GM19240 (cell line): Measurements from ENCODE around the gene OR6S1.
"Not testable (repeated sequence)": the region's sequence is repeated elsewhere in the genome, so short reads cannot be mapped to it uniquely, and the experiment has no call there.

Experiments used
- DNase-seq: peaks from one replicate; pipeline ENCODE4 v3.0.0; 2011; ENCODE audit warnings: low spot score; ENCODE audit not compliant: insufficient read length

Gene OR6S1

GRCh38 chr14:20631880-20632389 is 9.6 kb downstream of the OR6S1 start:
- no peak for DNase-seq

- DNase-seq, result no peak
Measured at GRCh38 chr14:20631023-20631879, 10.2 kb downstream of the OR6S1 start.

- no peak for DNase-seq
Measured at GRCh38 chr14:20630340-20631022, 11.0 kb downstream of the OR6S1 start.

GRCh38 chr14:20628063-20628854 is 13.2 kb downstream of the OR6S1 start:
- DNase-seq, result no peak

DNA sequence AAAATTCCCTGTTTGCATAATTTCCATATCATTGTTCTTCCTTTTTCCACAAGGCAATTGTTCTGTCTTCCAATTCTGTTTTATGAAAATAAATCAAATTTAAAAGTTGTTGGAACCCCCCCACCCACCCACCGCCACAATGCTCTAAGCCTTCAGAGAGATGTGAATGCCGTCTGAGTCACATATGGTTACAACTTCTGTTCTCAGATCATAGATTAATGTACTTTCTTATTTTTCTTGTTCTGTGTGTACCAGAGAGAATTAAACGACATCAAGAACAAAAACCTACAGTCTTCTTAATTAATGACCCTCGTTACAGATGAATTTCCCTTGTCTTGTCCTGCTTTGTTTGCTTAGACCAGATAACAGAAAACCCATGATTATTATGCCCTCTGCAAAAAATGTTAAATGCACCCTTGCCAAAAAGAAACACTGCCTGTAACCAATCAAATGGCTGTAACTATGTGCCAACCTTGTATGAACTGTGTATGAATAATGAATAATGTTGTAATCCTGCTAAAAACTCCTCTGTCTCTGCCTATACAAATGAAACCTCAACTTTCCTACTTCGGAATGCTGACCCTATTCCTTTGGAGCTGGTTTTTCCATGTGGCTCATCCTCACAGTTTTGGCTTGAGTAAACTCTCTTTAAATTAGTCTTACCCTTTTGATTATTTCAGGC is 14.0 kb downstream of the OR6S1 start:
- DNase-seq, result no peak

DNA sequence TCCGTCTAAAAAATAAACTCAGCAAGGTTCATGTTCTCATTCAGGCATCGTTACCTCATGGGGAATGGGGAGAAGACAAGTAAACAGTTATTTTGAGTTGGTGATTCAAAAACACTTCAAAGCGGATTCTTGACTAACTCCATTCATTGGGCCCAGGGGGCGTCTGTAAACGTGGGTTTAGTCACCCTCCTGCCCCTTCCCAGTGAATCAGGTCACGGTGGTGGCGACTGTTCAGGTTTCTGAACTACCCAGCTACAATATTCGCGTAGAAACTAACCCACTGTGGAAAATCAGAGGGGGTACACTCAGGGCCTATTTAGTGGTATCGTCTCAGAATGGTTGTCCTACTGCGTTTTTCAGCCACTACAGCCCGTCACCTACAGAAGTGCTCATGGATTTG is 15.2 kb downstream of the OR6S1 start:
- no peak for DNase-seq

GRCh38 chr14:20624495-20625070 is 16.9 kb downstream of the OR6S1 start:
- DNase-seq, result no peak

DNA sequence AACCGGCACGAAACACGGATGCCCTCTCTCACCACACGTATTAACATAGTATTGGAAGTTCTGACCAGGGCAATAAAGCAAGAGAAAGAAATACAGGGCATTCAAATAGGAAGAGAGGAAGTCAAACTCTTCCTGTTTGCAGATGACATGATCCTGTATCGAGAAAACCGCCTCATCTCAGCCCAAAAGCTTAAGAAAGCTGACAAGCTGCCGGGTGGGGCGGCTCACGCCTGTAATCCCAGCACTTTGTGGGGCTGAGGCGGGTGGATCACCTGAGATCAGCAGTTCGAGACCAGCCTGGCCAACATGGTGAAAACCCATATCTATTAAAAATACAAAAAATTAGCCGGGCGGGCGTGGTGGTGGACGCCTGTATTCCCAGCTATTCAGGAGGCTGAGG is 17.7 kb downstream of the OR6S1 start:
- no peak for DNase-seq

GRCh38 chr14:20622816-20623291 is 18.6 kb downstream of the OR6S1 start:
- DNase-seq, result no peak

DNA sequence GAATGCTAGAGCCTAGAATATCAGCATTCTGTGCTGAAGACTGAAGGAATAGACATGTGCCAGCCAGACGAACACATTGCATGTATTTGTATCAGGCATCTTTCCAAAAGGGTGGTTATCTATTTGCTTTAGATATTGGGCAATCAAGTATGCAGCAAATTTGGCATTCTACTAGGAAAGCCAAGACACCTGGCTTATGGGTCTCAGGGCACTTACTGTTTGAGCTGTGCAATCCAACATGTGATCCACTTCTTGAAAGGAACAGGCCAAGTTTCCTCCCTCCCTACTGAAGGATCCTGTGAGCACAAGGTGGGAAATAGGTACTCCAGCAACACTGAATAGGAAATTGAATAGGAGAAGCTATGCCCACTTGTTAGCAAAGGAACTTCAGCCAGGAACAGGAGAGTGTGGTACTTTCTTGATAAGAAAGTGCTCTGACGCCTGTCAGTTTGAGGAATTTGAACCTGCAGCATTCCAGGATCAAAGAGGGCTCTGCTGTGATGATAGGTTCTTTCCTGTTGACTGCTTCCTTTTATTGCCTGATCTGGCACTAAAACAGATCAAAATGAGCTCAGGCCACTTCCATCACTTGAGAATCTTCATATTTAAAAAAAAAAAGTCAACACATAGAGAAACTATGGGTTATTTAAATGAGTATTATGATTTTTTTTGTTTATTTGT is 20.6 kb downstream of the OR6S1 start:
- DNase-seq, result no peak

DNA sequence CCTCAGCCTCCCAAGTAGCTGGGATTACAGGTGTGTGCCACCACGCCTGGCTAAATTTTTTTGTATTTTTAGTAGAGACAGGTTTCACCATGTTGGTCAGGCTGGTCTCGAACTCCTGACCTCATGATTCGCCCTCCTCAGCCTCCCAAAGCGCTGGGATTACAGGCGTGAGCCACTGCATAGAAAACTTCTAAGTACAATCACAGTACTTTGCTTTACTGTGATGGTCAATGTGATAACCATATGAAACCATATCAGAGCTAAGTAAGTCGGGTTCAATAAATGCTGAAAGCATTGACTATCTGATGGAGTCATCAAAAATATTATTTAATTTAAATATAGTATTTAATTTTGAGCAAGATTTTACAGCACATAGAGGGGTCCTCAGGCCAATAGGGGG is 21.8 kb downstream of the OR6S1 start:
- not testable (repeated sequence) for DNase-seq

DNA sequence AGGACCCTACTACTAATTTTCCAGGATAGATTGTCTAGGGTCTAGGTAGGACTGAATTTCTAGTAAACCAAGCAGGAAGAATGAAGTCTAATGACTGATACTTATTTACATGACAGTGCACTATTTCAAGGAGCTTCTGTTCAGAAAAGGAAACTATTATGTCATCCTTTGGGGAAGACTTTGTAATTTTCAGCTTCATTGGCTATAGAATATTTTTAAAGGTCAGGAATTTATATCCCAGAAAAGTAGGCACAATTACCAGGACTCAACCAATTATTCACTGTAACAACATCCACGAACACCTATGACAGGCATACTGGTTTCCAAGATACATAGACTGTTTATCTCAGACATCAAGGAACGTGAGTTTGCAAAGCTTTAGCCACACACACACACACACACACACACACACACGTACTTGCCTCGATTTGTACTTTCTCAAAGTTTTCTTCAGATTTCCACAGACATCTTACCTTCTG is 23.2 kb downstream of the OR6S1 start:
- DNase-seq, result no peak

- DNase-seq, result no peak
Measured at GRCh38 chr14:20617138-20618003, 24.1 kb downstream of the OR6S1 start.

- DNase-seq, result no peak
Measured at GRCh38 chr14:20615996-20616395, 25.5 kb downstream of the OR6S1 start.

- no peak for DNase-seq
Measured at GRCh38 chr14:20614038-20614840, 27.3 kb downstream of the OR6S1 start.

GRCh38 chr14:20613094-20614037 is 28.1 kb downstream of the OR6S1 start:
- DNase-seq, result no peak

DNA sequence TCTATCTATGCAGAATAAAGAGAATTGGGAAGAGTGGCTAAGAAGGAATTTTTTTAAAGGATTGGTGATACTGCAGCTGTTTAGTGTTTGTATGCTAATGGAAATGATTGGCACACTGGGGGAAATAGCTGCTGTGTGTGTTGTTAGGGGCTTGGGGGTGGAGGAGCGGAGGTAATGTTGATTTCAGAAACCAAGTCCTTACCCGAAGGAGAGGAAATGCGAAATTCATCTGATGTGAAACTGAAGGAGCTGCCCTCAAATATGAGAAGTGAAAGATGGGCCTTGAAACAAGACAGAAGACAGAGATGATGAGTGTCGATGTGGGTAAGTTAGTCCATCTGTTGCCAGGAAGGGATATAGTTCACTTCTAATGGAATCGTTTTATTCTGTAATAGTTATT is 29.1 kb downstream of the OR6S1 start:
- DNase-seq, result no peak
